Eye (tissue), 1 donor: ENCODE measurements around the gene AIRE.
"Not testable (repeated sequence)": the region's sequence is repeated elsewhere in the genome, so short reads cannot be mapped to it uniquely, and the experiment has no call there.

Experiments used
- DNase-seq: peaks from one replicate; pipeline ENCODE4 v3.0.0-alpha.2; 2015

The AIRE gene

DNA sequence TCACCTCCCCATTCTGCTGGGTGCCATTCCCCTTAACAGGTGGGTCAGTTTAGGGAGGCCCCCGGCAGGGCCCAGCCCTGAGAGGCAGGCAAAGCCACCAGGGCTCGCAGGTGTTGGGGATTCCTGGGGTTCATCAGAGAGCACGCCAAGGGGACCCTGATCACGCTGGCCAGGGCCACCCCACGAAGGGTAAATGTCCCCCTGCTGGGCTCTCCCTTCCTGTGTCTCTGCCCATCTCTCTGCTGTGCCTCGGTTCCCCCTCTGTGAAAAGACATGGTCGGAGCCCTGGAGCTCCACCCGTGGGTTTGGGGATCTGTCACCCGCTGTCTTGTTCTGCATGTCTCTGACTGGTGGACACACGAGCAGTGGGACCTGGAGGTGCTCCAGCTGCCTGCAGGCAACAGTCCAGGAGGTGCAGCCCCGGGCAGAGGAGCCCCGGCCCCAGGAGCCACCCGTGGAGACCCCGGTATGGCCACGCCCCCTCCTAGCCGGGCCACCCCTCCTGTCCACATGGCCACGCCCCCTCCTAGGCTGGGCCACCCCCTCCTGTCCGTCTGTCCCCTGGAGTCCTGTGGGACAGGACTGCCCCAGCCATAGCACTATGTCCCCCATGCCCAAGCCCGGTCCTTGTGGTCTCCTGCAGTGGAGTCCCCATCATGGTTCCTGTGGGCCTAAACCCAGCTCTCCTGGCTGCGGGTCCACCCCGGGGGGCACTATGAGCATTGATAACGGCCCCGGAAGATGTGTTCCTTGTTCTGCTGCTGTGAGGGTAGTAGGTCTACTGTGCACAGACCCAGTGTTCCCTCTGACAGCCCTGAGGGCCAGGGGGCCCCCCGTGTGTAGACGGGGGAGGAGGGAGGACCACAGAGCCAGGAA lies 6.5 kb downstream of the AIRE start:
- DNase-seq = no peak

- DNase-seq = no peak
These were observed 7.1 kb downstream of the AIRE start for GRCh38 chr21:44292812-44293195.

DNA sequence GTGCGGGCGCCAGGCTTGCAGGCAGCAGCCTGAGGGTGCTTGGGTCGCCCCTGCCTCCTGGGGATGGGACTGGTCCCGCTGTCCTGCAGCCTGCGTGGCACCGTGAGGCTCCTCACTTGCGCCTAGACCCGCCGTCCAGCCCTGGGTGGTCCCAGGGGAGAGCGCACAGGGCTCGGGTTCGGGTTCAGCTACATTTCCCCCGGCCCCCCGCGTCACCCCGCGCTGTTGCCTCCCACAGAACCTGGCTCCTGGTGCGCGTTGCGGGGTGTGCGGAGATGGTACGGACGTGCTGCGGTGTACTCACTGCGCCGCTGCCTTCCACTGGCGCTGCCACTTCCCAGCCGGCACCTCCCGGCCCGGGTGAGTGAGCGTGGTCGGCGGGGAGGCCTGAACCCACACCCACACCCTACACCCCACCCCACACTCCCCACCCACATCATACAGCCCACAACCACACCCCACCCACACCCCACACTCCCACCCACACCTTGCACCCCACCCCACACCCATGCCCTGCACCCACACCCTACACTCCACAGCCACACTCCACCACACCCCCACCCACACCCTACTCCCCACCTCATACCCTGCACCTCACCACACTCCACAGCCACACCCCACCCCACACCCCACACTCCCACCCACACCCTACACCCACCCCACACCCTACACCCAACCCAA lies 8.0 kb downstream of the AIRE start:
- no peak for DNase-seq

- DNase-seq = no peak
These were observed 8.9 kb downstream of the AIRE start for GRCh38 chr21:44294391-44295162.

DNA sequence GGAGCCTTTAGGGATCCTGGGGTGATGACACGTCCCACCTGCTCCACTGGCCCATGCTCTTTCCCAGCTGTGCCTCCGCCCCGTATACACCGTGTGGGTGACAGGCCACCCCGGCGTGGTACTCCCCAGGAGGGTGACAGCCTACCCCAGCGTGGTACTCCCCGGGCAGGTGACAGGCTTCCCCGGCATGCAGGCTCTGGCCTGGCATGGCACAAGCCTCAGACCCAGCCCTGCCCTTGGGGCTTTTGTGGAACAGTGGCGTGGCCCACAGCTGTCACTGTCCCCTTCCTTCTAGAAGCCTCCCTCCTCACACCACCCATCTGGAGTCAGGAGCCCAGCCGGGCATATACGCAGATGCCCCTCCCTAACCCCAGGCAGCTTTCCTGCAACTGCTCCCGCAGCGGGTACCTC lies 9.5 kb downstream of the AIRE start:
- peak; percentile 72 for DNase-seq

GRCh38 chr21:44295646-44296045 lies 10.0 kb downstream of the AIRE start:
- peak; percentile 46 for DNase-seq

DNA sequence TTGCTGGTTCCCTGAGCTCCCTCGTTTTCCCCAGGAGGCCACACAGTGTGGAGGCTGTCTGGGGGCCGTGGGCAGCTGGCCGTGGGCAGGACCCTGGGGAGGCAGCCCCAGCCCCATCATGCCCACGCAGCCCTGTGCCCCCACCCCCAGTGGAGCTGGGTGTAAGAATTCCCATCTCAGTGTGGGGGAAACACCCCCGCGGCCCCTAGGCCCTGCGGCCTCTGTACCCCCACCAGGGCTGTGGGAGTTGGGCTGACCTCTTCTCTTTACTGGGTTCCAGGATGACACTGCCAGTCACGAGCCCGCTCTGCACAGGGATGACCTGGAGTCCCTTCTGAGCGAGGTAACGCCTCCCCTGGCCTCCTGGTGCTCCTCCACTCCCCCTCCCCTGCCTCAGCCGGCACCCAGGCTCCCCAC lies 10.4 kb downstream of the AIRE start:
- DNase-seq = no peak

GRCh38 chr21:44296916-44297315 lies 11.2 kb downstream of the AIRE start:
- no peak for DNase-seq

DNA sequence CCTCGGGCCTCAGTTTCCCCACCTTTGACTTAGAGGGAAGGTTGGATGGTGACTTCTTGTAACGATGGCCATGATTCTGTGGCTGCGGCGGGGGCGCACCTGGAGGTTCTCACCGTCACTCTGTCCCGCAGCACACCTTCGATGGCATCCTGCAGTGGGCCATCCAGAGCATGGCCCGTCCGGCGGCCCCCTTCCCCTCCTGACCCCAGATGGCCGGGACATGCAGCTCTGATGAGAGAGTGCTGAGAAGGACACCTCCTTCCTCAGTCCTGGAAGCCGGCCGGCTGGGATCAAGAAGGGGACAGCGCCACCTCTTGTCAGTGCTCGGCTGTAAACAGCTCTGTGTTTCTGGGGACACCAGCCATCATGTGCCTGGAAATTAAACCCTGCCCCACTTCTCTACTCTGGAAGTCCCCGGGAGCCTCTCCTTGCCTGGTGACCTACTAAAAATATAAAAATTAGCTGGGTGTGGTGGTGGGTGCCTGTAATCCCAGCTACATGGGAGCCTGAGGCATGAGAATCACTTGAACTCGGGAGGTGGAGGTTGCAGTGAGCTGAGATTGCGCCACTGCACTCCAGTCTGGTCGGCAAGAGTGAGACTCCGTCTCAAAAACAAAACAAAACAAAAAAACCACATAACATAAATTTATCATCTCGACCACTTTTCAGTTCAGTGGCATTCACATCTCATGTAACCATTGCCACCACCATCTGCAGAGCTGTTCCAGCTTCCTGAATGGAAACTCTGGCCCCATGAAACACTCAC lies 12.0 kb downstream of the AIRE start:
- DNase-seq = peak; percentile 94

- DNase-seq = no peak
These were observed 12.6 kb downstream of the AIRE start for GRCh38 chr21:44298301-44298700.

GRCh38 chr21:44299085-44299457 lies 13.4 kb downstream of the AIRE start:
- DNase-seq = no peak

GRCh38 chr21:44299458-44300261 lies 14.0 kb downstream of the AIRE start, which contains the start of gene PFKL:
Gene PFKL, plus strand, starts transcription at chr21:44300053. Its CDS starts 53 bp downstream, at chr21:44300106.
- DNase-seq = peak; percentile 78

- DNase-seq = peak; percentile 72
These were observed 14.7 kb downstream of the AIRE start for GRCh38 chr21:44300262-44300959.

GRCh38 chr21:44301141-44301540 lies 15.5 kb downstream of the AIRE start:
- no peak for DNase-seq

DNA sequence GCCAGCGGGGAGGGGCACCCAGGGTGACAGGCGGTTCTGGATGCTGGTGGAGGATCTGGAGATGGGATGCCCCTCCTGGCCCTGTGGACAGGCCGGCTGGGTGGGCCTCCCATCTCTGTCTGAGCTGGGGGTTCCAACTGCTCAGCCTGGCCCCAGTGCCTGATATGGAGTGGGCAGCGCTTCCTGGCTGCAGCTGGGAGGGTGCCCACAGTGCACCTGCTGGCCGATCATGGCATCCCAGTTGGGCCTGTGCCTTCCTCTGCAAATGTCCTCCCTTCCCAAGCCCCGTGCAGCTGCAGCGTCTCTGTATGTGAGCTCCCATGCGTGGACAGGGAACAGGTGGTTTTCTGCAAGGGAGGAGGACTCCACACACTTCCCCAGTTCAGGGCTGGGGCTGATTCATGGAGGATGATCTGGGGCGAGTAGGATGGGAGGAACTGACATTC lies 16.3 kb downstream of the AIRE start:
- DNase-seq = peak; percentile 23

- not testable (repeated sequence) for DNase-seq
These were observed 17.1 kb downstream of the AIRE start for GRCh38 chr21:44302573-44303401.

DNA sequence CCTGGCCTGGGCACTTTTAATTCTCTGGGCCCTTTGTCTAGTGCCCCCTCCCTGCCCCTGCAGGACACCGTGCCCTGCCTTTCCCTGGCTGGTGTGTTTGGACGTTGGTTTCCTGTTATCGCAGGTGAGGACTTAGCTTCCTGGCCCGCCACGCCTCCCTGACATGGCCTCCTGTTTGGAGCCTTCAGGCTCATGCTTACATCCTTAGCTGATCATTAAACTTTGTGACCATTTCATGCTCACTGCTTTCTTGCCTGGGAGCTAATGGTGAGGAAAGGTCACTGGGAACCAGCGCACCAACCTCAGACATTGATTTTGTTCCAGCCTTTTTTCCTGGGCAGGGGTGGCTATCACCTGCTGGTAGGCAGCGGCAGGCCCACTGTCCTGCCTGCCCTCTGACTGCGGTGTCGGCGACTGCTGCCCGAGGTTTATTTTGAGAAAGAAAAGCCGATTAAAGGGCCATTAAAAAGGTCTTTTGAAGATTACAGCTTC lies 17.9 kb downstream of the AIRE start:
- peak; percentile 56 for DNase-seq

GRCh38 chr21:44304011-44304616 lies 18.4 kb downstream of the AIRE start:
- peak; percentile 70 for DNase-seq

GRCh38 chr21:44304877-44305293 lies 19.2 kb downstream of the AIRE start:
- peak; percentile 85 for DNase-seq
